Heart right ventricle (tissue), 16 donors: ENCODE results near the gene CAND2. TPM values are rescaled to one million over a fixed set of nuclear protein-coding genes. Genes with fewer than 3 reads are reported as not detected.

Source experiments
- ATAC-seq, 8 donors: fragments of 200-7000 bp; cut with Tn5 transposase; one replicate each; pipeline ENCODE4 v1.9.1; 2020; ENCODE audit warnings: mild to moderate bottlenecking in 8 of 8, moderate library complexity in 8 of 8, moderate number of reproducible peaks in 1 of 8
- DNase-seq, 2 donors: peaks; one replicate each; pipeline ENCODE4 v3.0.0-alpha.2; 2020
- H3K27ac ChIP-seq, 10 donors: fragments of 200-600 bp; sonication (generic) in 2 of 10; one replicate each; pipeline versions ENCODE4 v1.5.0 to v1.8.0; 2020 to 2022; ENCODE audit warnings: mild to moderate bottlenecking in 3 of 10
- H3K27me3 ChIP-seq, 7 donors: fragments of 200-600 bp; one replicate each; pipeline ENCODE4 v1.8.0; 2021 to 2022; ENCODE audit warnings: mild to moderate bottlenecking in 2 of 7
- H3K36me3 ChIP-seq, 9 donors: fragments of 200-600 bp; sonication (generic) in 1 of 9; one replicate each; pipeline versions ENCODE4 v1.5.0 to v1.8.0; 2020 to 2022; ENCODE audit warnings: mild to moderate bottlenecking in 2 of 9
- H3K4me1 ChIP-seq, 9 donors: fragments of 200-600 bp; sonication (generic) in 1 of 9; one replicate each; pipeline versions ENCODE4 v1.5.0 to v1.8.0; 2020 to 2022; ENCODE audit warnings: mild to moderate bottlenecking in 4 of 9
- H3K4me3 ChIP-seq, 10 donors: fragments of 200-600 bp; sonication (generic) in 2 of 10; one replicate each; pipeline versions ENCODE4 v1.5.0 to v1.8.0; 2020 to 2022; ENCODE audit warnings: mild to moderate bottlenecking in 7 of 10, moderate library complexity in 2 of 10
- H3K9me3 ChIP-seq, 11 donors: fragments of 200-600 bp in 10 of 11; sonication (generic) in 2 of 11; one replicate each; pipeline versions ENCODE4 v1.5.0 to v1.8.0; 2013 to 2022; ENCODE audit warnings: mild to moderate bottlenecking in 2 of 11, control low read depth in 1 of 11, moderate library complexity in 1 of 11
- CTCF ChIP-seq, 9 donors: fragments of 200-600 bp; sonication (generic) in 2 of 9; IDR thresholded peaks; one replicate each; pipeline versions ENCODE4 v1.5.0 to v1.8.0; 2021 to 2022; ENCODE audit warnings: antibody characterized with exemption in 9 of 9, mild to moderate bottlenecking in 5 of 9, moderate library complexity in 1 of 9
- whole genome bisulfite sequencing, 2 donors: extraction: QIAGEN DNeasy Blood & Tissue Kit; methylation state at CpG; one replicate each; pipeline ENCODE4 v1.1.7; 2013; ENCODE audit warnings: inconsistent platforms in 1 of 2; 5-methylcytosine and 5-hydroxymethylcytosine counted together
- intact Hi-C, 10 donors: fragments of 100-400 bp; cut with DNase I; formaldehyde crosslinking; loops; one replicate each; pipeline versions ENCODE4 v1.11.1 to v1.14.2; 2022
- polyA plus RNA-seq, 2 donors: library from polyadenylated mRNA; stranded (reverse); fragments of 200-250 nt; gene quantifications; one replicate each; pipeline ENCODE4 v1.2.3, GENCODE V29; 2013
- total RNA-seq, 10 donors: library from RNA; stranded (reverse); fragmentation: NEBNext Ultra II Directional in 3 of 10; extraction: Animal tissue kit (Norgen Biotek cat#: 25700) in 3 of 10; gene quantifications; one replicate each; pipeline versions ENCODE4 v1.2.1 to v1.2.4, GENCODE V29; 2021 to 2023
- donor health status: Arrhythmogenic right ventricular cardiomyopathy.
- donor health status: ischemic (EF 13 %, LVEDD 7.1; RV severe dilation, severe dysfunction).
- donor health status: healthy with polysubstance abuse.
- donor health status: DM: no; HTN: yes; CAD: no.
- donor health status: DM: no; HTN: no; CAD: no.
- donor health status: ischemic (EF 25% LVEDD 6.9; RV normal size, moderate dysfunction).
- donor health status: ischemic (EF 25% LVEDD 5.7; RV mildly dilated, moderate dysfunction).
- donor health status: healthy.
- donor health status: DM: yes; HTN: yes; CAD: no.
- donor health status: Ischemic cardiomyopathy.
- donor health status: ischemic (EF 35%, LVEDD 5.7; RV mildly dilated, moderate dysfunction).
- donor health status: nonischemic (EF 11% LVEDD 7.7; RV severe dilation, severe dysfunction).
- donor health status: DM: yes; HTN: yes; CAD: no.
- donor health status: PGD.
- donor health status: ischemic (EF 29% LVEDD 5.4; RV normal size, mild dysfunction).
- donor health status: nonischemic (EF 23%, LVEDD 6.1; RV moderate dilation, normal function).

The CAND2 gene
- total and polyA plus RNA-seq, 12 donors: 9.2 to 99.0 (median 63.1) TPM

- DNase-seq (no peak), ATAC-seq (no peak)
- peaks cover 0 to 73% (median 6%) of the 10 kb centered on the region in 9 donors for H3K36me3 ChIP-seq
- intact Hi-C loops: no loop called here
- no peak overlapping the region for H3K4me3 ChIP-seq
- no peaks in the 10 kb centered on the region for H3K9me3 ChIP-seq
- 90 to 92% methylated on average over 2 of the region's 2 CpGs for WGBS, 2 donors
- peak overlapping the region in 3 of 10 donors; percentile 39 to 52 (median 44) for H3K27ac ChIP-seq
- no peaks in the 10 kb centered on the region for H3K27me3 ChIP-seq
- peaks cover 7 to 46% (median 18%) of the 10 kb centered on the region in 9 donors for H3K4me1 ChIP-seq
- no peak for TF ChIP-seq CTCF (IDR thresholded peaks at IDR 0.05)
These were observed 12.1 kb downstream of the CAND2 start for GRCh38 chr3:12808587-12808986.

GRCh38 chr3:12809001-12809400 is 12.5 kb downstream of the CAND2 start:
- WGBS, 2 donors: 90 to 95% methylated on average over 3 of the region's 3 CpGs

GRCh38 chr3:12809435-12809834 is 13.0 kb downstream of the CAND2 start:
- peaks cover 0 to 73% (median 6%) of the 10 kb centered on the region in 9 donors for H3K36me3 ChIP-seq
- intact Hi-C loops: no loop called here
- TF ChIP-seq CTCF (IDR thresholded peaks at IDR 0.05): no peak

More at GRCh38 chr3:12809001-12809400, 12.5 kb downstream of the CAND2 start:
- H3K27me3 ChIP-seq: no peaks in the 10 kb centered on the region
- peak overlapping the region in 2 of 10 donors; percentile 39 to 67 for H3K27ac ChIP-seq
- TF ChIP-seq CTCF (IDR thresholded peaks at IDR 0.05): no peak
- no peak for ATAC-seq
- H3K36me3 ChIP-seq: peaks cover 0 to 73% (median 6%) of the 10 kb centered on the region in 9 donors
- no peak overlapping the region for H3K4me3 ChIP-seq
- H3K4me1 ChIP-seq: peaks cover 7 to 46% (median 18%) of the 10 kb centered on the region in 9 donors
- DNase-seq: no peak
- no peaks in the 10 kb centered on the region for H3K9me3 ChIP-seq
- intact Hi-C loops: no loop called here

GRCh38 chr3:12810013-12810780 is 13.7 kb downstream of the CAND2 start:
- H3K4me3 ChIP-seq: peak overlapping the region; percentile 34 to 73 (median 58)
- 2% methylated on average over 50 of the region's 50 CpGs for WGBS, 2 donors
- no peaks in the 10 kb centered on the region for H3K9me3 ChIP-seq
- H3K4me1 ChIP-seq: peaks cover 7 to 46% (median 18%) of the 10 kb centered on the region in 9 donors
- no peaks in the 10 kb centered on the region for H3K27me3 ChIP-seq
- peaks cover 0 to 73% (median 4%) of the 10 kb centered on the region in 9 donors for H3K36me3 ChIP-seq
- peak overlapping the region in 9 of 10 donors; percentile 39 to 79 (median 70) for H3K27ac ChIP-seq
- peak; percentile 49 to 97 (median 81) for TF ChIP-seq CTCF (IDR thresholded peaks at IDR 0.05)
- DNase-seq: peak; percentile 96 to 97
- ATAC-seq: peak; percentile 97 to 99 (median 99)
- intact Hi-C loops: loop anchor here in 1 of 10 donors (1.0 kb wide), 1 partner anchor 31 kb away; the partner anchor contains the start of gene RPL32

More at GRCh38 chr3:12809435-12809834, 13.0 kb downstream of the CAND2 start:
- DNase-seq (no peak), ATAC-seq (no peak)
- 90 to 91% methylated on average over 5 of the region's 5 CpGs for WGBS, 2 donors
- peak overlapping the region in 8 of 10 donors; percentile 39 to 79 (median 62) for H3K27ac ChIP-seq
- no peaks in the 10 kb centered on the region for H3K9me3 ChIP-seq
- H3K27me3 ChIP-seq: no peaks in the 10 kb centered on the region
- H3K4me3 ChIP-seq: peak overlapping the region in 7 of 10 donors; percentile 50 to 73 (median 65)
- H3K4me1 ChIP-seq: peaks cover 7 to 46% (median 18%) of the 10 kb centered on the region in 9 donors
